Measurements from ENCODE around the gene MLYCD.

Gene MLYCD

DNA sequence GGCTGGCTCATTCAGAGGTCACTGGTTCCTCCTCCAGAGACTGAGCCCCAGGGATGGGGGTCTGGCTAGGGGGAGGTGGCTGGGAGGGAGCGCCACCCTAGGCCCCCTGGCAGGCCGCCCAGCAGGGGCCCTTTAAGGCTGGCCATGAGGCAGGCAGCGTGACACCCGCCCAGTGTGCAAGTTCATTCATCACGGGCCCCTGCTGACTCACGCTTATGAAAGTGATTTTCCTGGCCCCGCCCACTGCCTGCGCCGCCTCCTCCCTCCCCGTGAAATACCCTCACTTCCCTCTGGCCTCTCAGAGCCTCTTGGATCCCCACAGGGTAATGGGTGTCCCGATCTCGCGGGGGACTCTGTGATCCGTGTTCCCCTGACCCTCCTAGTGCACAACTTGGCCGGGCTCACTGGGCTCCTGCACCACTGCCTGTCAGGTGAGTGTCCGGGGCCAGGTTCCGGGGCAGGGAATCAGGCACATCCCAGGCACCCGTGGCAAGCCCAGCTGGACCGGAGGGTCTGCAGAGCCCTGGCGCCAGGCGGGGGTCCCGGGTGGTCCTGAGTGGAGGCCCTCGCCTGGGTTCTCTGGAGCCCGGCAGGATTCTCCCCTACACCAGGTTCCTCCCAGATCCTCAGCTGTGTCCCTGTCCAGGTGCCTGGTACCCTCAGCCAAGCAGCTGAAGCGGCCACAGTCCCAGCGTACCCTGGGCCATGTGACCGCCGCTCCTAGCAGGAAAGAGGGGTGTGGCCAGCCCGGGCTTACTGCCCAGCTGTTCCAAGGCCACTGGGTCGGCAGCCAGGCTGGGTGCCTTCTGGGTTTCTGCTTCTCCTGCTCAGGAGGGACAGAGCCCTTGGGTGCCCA, 54.3 kb downstream of the MLYCD start, which contains the start of gene OSGIN1:
Gene OSGIN1, plus strand, starts transcription at position 301 of the 856 bp plus-strand sequence. CDS start 4,432 bp downstream, outside the sequence.
- Mint-ChIP-seq H3K9me3 (no peaks in the 10 kb centered on the region), H3K4me1 (peaks cover 15% of the 10 kb centered on the region), H3K27me3 (peaks cover 9% of the 10 kb centered on the region), H3K4me3 (peak within 1 kb of the TSS; percentile 76), H3K36me3 (no peaks in the 10 kb centered on the region), H3K27ac (peak within 1 kb of the TSS; percentile 89)

DNA sequence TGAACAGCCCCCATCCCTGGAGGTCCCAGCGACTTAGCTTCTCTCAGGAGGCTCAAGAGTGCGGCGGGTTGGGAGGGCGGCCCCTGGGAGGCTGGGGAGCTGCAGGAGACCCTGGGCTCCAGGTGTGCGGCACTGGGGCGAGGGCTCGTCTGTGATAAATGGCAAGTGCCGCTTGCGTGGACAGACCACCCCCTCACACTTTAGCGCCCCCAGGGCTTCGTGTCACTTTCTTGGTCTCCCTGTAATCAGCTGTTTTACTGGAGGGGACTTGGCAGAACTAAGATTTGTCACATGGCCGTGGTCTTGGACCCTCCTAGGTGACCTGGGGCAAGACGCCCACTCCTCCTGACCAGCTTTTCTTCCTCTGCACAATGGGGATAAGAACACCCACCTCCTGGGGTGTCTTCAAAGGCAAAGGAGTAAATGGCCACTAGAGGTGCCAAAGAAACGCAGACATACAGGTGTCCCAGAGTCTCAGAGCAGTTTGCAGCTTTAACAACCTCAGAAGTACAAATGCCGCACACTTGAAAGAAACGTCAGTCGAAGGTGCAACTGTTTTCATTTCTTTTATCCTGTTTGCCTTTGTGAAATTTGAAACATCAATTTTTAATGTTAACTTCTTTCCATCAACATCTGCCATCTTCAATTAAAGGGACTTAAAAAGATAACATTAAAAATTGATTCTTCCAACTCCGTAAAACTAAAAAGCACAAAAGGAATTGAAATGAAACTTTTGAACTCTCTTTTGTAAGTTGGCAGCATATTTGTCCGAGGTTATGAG, 55.1 kb downstream of the MLYCD start:
- Mint-ChIP-seq H3K4me3 (peak overlapping the region; percentile 76), H3K27ac (no peak overlapping the region), H3K27me3 (peaks cover 9% of the 10 kb centered on the region)

DNA sequence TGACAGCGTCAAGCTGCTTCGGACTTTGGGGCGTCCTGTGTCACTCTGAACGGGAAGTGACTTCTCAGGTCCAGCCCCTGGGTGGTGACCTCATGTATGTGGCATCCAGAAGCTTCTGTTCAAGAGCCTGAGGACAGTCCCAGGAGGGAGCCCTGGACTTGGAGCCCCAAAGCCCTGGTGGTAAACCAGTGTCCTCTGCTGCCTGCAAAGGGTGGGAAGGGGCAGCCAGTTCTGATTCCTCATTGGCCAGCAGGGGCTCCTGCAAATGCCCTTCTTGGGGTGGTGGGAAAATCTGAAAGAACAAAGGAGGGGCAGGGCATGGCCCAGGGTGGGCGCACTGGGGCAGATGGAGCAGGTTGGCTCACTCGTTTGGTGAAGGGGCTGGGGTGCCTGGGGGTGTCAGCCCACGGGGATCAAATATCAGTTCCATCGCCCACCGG, 55.7 kb downstream of the MLYCD start:
- no peak overlapping the region for H3K27ac Mint-ChIP-seq
- H3K4me3 Mint-ChIP-seq, result peak overlapping the region; percentile 49

More for the DNA sequence above, 55.1 kb downstream of the MLYCD start:
- Mint-ChIP-seq H3K9me3 (no peaks in the 10 kb centered on the region), H3K36me3 (no peaks in the 10 kb centered on the region), H3K4me1 (peaks cover 15% of the 10 kb centered on the region)

DNA sequence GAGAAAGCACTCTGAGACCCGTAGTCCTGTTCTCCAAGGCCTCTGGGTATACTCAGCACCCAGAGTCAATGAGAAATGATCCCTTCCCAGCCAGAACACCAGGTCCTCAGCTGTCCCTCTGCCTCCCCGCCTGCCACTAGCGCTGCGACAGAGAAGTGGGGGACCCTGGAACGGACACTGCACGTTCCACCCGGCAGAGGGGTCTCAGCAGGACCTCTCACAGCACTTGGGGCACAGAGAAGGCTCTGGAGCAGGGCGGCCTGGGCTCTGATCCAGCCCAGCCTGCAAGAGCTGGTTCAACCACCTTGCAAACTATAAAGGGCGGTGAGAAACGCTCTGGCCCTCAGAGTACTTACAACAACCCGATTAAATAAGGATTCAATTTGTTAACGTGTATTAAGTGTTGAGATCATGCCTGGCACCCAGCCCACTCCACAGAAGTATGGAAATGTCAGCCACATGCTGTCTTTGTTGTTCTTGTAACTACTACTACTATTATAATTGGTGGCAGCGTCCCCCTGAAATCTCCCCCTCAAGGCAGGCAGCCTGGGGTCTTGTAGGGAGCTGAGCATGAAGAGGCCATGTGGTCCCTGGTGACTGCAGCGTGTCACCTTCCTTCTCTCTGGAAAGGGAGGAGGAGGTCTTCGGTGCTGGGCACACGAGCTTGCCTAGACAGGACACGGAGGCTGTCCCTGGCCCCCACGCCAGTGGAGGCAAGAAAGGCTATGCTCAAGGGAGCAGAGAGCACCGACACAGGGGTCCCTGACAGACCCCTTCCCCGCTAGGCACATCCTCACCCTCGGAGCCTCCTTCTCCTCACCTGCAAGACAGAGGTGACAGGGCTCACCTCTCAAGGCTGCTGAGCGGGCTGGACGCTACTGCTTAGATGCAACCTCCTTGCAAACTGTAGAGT, 56.6 kb downstream of the MLYCD start:
- Mint-ChIP-seq H3K27me3 (peaks cover 9% of the 10 kb centered on the region), H3K27ac (no peak overlapping the region), H3K4me3 (no peak overlapping the region), H3K36me3 (no peaks in the 10 kb centered on the region), H3K9me3 (no peaks in the 10 kb centered on the region), H3K4me1 (peaks cover 15% of the 10 kb centered on the region)

More for the DNA sequence above, 55.7 kb downstream of the MLYCD start:
- Mint-ChIP-seq H3K27me3 (peaks cover 9% of the 10 kb centered on the region), H3K9me3 (no peaks in the 10 kb centered on the region), H3K4me1 (peaks cover 15% of the 10 kb centered on the region), H3K36me3 (no peaks in the 10 kb centered on the region)

DNA sequence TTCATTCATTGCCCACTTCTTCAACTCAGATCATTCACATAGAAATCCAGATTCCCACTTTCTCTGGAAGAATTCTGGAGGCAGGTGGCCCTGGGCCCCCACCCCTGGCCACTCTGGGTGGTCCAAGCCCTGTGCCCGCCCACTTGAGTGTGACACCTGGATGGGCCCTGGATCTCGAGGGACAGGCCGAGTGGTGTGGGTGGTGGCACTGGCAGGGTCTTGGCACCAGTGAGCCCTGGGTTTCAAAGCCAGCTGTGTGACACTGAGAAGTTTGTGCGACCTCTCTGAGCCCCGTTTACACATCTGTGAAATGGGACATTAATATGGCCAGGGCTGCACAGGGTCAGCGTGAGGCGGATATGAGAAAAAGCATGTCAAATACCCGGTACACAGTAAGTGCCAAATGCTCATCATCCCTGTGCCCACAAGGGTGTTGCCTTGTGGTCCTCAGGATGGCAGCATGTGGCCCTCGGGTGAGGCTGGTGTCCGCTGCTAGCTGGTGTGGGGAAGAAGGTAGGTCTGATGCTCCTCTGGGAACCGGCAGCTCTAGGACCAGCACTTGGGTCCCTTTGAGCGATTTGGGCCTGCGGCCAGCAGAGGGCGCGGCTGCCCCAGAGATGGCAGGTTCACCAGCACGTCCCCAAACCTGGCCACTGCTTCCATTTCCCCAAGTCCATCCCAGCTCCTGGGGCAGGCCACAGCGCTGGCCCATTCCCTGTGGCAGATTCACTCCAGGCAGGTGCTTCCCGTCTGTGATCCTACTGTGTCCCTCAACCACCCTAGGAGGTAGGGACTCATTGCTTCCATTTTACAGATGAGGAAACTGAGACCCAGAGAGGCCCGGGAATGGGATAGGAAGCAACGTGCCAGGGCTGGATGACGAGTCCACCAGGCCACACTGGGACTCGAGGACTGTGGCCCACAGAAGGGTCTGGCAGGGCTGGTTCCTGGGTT, 57.7 kb downstream of the MLYCD start:
- H3K27me3 Mint-ChIP-seq, result peaks cover 9% of the 10 kb centered on the region
- no peak overlapping the region for H3K27ac Mint-ChIP-seq
- no peak overlapping the region for H3K4me3 Mint-ChIP-seq
- H3K4me1 Mint-ChIP-seq, result peaks cover 15% of the 10 kb centered on the region
- no peaks in the 10 kb centered on the region for H3K36me3 Mint-ChIP-seq
- no peaks in the 10 kb centered on the region for H3K9me3 Mint-ChIP-seq

DNA sequence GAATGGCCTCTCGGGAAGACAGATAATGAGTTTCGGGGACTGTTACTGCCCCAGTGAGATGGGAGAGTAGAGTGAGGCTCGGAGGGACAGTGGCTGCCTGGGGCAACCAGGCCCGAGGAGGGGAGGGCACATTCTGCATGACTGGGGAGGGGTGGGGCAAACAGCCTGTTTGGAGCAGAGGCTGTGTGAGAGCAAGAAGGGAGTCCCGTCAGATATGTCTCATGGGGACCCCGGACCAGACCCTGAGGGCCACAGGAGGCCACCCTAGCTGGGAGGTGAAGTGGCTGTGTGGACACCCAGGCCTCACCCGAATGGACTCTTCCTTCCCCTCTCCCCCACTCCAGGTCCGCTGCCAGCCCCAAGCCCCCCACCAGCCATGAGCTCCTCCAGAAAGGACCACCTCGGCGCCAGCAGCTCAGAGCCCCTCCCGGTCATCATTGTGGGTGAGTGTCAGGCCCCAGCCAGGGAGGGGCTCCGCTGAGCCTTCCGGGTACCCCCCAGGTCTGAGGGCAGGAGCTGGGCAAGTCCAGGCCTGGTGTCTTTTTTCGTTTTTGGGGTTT, 58.5 kb downstream of the MLYCD start:
- H3K9me3 Mint-ChIP-seq, result no peaks in the 10 kb centered on the region
- no peak overlapping the region for H3K4me3 Mint-ChIP-seq
- H3K27me3 Mint-ChIP-seq, result peaks cover 9% of the 10 kb centered on the region
- no peaks in the 10 kb centered on the region for H3K36me3 Mint-ChIP-seq
- no peak overlapping the region for H3K27ac Mint-ChIP-seq
- peaks cover 12% of the 10 kb centered on the region for H3K4me1 Mint-ChIP-seq

DNA sequence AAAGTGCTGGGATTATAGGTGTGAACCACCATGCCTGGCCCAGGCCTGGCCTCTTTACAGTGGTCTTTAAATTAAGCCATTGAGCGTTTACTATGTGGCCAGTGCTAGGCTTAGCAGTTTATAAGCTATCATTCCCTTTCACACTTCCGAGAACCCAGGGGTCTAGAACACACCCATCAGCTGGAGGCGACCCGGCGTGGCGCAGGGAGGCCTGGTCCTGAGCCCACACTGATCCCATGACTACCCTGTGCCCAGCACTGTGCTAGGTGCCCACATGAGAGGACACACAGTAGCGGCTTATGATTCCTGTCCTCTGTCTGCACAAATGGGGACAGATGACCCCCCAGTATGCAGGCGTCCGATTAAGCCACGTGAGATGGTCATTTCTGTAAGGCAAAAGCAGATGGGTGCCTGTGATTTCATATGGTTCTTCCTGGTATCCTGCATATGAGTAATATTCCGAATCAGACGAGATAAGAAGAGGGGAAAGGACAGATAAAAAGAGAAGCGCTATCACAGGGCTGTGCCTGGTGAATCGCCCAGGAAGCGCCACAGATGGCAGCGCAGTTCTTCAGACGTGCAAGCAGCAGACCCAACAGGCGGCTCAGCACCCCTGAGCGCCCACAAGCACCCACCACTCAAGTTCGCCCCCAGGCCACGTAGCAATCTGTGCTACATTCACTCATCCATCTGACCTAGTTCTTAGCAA, 59.4 kb downstream of the MLYCD start:
- H3K27ac Mint-ChIP-seq, result no peak overlapping the region
- H3K36me3 Mint-ChIP-seq, result no peaks in the 10 kb centered on the region
- H3K4me3 Mint-ChIP-seq, result no peak overlapping the region
- peaks cover 8% of the 10 kb centered on the region for H3K4me1 Mint-ChIP-seq
- H3K27me3 Mint-ChIP-seq, result peaks cover 9% of the 10 kb centered on the region
- H3K9me3 Mint-ChIP-seq, result no peaks in the 10 kb centered on the region

DNA sequence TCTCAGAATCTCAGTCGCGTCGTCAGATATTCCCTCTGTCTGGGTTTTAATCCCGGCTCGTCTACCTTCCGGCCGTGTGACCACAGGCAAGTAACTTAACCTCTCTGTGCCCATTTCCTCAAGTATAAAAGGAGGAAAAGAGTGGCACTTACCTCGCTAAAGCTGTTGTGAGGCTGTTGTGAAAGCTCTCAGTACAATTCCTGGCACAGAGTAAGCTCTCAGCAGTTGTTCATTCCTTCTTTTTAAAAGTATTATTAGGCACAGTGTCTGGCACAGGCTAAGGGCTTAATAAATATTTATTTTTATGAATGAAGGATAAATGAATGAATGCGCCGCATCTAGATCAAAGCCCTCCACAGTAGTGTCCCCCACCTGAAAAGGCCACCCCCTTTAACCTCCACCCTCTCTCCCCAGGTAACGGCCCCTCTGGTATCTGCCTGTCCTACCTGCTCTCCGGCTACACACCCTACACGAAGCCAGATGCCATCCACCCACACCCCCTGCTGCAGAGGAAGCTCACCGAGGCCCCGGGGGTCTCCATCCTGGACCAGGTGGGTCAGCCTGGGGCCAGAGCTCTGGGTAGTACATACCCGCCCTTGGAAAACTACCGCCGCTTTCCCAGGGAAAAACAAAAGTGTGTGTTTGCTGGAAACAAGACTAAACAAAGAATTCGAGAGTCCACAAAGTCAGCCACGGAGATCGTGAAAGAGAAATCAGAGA, 60.1 kb downstream of the MLYCD start:
- Mint-ChIP-seq H3K9me3 (no peaks in the 10 kb centered on the region), H3K36me3 (no peaks in the 10 kb centered on the region), H3K4me1 (peaks cover 5% of the 10 kb centered on the region), H3K4me3 (no peak overlapping the region), H3K27ac (no peak overlapping the region), H3K27me3 (peaks cover 7% of the 10 kb centered on the region)

DNA sequence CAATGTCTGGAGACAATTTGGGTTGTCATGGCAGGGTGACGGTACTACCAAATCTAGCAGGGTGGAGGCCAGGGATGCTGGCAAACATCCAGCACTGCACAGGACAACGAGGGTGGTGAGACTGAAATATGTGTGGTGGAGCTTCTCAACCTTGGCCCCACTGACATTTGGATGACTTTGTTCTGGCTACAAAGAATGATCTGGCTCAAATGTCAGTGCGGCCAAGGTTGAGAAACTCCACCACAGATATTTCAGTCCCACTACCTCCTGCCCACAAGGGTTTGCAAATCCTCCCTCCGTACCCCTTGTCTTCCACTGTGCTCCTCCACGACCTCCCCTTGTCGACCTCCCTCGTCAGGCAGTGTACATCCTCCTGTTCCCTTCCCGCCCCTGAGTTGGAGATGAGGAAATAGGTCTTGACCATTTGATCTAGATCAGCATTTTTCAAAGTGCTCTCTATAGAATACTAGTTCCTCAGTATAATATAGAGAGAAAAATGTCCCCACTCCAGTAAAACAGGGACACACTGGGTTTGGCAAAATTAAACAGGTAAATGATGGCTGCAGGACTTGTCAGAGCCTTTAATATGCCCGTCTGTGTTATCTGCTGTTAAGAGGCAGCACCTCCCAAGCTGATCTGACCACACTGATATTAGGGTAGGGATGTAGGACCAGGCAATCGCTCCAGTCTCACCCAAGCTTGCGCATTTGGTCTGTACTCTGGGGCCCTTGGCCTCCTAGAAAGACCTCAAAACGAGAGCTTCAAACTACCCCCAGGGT, 60.9 kb downstream of the MLYCD start:
- Mint-ChIP-seq H3K4me1 (no peaks in the 10 kb centered on the region), H3K27ac (no peak overlapping the region), H3K36me3 (no peaks in the 10 kb centered on the region), H3K27me3 (no peaks in the 10 kb centered on the region), H3K9me3 (no peaks in the 10 kb centered on the region), H3K4me3 (no peak overlapping the region)

DNA sequence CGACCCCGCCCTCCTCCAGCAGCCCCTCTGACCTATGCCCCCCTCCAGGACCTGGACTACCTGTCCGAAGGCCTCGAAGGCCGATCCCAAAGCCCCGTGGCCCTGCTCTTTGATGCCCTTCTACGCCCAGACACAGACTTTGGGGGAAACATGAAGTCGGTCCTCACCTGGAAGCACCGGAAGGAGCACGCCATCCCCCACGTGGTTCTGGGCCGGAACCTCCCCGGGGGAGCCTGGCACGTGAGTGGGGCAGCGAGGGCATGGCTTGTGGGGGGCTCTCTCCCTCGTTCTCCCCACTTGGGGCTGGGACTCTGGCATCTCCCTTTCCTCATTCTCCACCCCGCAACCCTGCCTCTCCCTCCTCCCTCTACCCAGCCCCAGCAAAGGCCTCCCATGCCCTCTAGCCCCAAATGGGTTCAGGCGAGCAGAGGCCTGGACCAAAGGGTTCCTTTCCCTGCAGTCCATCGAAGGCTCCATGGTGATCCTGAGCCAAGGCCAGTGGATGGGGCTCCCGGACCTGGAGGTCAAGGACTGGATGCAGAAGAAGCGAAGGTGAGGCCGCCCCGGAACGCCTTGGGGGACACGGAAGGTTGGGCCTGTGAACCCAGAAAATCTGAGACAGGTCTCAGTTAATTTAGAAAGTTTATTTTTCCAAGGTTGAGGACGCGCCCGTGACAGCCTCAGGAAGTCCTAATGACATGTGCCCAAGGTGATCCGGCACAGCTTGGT, 61.8 kb downstream of the MLYCD start:
- no peaks in the 10 kb centered on the region for H3K9me3 Mint-ChIP-seq
- no peak overlapping the region for H3K4me3 Mint-ChIP-seq
- no peak overlapping the region for H3K27ac Mint-ChIP-seq
- H3K4me1 Mint-ChIP-seq, result no peaks in the 10 kb centered on the region
- H3K36me3 Mint-ChIP-seq, result no peaks in the 10 kb centered on the region
- no peaks in the 10 kb centered on the region for H3K27me3 Mint-ChIP-seq

DNA sequence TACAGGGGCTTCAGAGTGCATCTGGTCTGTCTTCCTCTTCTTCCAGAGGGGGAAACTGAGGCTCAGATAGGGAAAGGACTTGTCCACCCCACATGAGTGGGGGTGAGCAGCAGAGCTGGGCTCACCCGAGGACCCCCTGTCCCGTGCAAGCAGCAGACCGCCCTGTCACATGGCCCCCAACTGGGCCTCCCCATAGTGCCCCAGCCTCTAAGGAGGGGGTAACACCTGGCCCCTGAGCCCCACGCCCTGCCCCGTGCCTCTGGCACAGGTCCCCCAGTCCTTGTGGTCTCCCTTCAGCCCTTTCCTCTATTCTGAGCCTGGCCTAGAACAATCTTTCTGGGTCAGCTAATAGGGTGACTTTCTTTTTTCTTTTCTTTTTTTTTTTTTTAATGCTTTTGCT, 62.7 kb downstream of the MLYCD start:
- no peaks in the 10 kb centered on the region for H3K36me3 Mint-ChIP-seq
- no peaks in the 10 kb centered on the region for H3K9me3 Mint-ChIP-seq
- no peak overlapping the region for H3K27ac Mint-ChIP-seq
- no peak overlapping the region for H3K4me3 Mint-ChIP-seq
- no peaks in the 10 kb centered on the region for H3K27me3 Mint-ChIP-seq
- no peaks in the 10 kb centered on the region for H3K4me1 Mint-ChIP-seq

Measured in activated naive CD4-positive, alpha-beta T cell treated with anti-CD3 and anti-CD28 coated beads, Interleukin-2, amount 50 U/mL, for 24 hours (primary cell).